HG03565 (cell line): ENCODE results near the gene NADSYN1.

ENCODE experiments used
- ATAC-seq: cut with Tn5 transposase; IDR thresholded peaks from one replicate; pipeline ENCODE4 v1.9.1; 2021; ENCODE audit warnings: mild to moderate bottlenecking, moderate library complexity; ENCODE audit not compliant: unreplicated experiment

Gene NADSYN1

GRCh38 chr11:71489311-71490043, 36.5 kb downstream of the NADSYN1 start:
- no peak for ATAC-seq

DNA sequence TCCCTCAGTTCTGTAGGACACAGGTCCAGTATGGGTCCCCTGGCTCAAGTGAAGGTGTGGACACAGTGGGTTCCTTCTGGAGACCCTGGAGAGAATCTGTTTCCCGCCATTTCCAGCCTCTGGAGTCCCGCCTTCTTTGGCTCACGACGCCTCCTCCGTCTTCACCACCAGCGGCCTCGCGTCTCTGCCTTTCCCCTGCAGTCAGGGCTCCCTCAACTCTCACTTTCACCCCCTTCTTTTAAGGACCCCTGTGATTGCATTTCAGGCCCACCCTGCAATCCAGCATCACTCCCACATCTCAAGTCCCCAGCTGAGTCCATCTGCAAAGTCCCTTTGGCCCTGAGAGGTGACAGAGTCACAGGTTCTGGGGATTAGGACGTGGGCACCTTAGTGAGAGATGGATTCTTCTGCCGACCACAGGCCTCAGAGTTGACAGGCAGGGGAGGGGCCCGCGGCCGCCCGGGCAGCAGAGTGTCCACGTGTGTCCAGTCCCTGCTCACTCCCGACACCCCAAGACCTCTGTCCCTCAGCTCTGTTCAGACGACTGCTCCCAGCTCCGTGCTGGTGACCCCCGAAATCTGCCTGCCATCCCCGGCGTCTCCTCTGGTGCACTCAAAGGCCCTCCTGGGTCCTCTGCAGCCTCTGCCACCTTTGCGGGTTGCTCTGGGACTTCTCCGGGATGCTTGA, 37.2 kb downstream of the NADSYN1 start:
- no peak for ATAC-seq

- no peak for ATAC-seq
Measured at GRCh38 chr11:71490731-71491390, 37.9 kb downstream of the NADSYN1 start.

DNA sequence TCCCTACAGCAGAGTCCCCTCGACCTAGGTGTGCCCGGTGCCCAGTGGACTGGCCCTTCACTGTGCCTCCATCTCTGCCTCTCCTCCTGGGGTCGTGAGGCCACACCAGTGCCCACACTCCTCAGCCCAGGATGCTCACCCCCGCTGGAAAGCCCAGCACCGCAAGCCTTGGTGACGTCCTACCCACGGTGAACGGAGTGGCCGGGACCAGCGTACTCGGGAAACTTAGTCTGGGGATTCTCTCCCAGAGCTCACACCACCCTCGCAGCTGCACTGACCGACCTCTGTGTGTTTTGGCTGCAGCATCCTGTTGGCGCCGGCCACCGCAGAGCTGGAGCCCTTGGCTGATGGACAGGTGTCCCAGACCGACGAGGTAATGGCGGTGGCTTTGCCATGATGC, 38.5 kb downstream of the NADSYN1 start:
- ATAC-seq: no peak

GRCh38 chr11:71491940-71492339, 38.9 kb downstream of the NADSYN1 start:
- ATAC-seq: no peak

GRCh38 chr11:71495286-71496230, 42.6 kb downstream of the NADSYN1 start:
- no peak for ATAC-seq

DNA sequence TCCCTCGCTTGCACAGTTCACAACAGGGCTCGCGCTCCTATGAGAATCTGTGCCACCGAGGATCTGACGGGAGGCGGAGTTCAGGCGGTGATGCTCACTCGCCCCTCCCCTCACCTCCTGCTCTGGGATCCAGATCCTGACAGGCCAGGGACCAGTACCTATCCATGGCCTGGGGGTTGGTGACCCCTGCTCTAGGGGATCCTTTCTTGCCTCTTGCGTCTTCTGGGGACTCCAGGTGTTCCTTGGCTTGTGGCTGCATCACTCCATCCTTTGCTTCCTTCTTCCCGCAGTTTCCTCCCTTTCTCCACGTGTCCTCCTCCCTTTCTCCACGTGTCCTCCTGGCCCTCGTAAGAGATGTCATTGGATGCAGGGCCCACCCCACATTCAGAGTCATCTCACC, 43.4 kb downstream of the NADSYN1 start:
- no peak for ATAC-seq

DNA sequence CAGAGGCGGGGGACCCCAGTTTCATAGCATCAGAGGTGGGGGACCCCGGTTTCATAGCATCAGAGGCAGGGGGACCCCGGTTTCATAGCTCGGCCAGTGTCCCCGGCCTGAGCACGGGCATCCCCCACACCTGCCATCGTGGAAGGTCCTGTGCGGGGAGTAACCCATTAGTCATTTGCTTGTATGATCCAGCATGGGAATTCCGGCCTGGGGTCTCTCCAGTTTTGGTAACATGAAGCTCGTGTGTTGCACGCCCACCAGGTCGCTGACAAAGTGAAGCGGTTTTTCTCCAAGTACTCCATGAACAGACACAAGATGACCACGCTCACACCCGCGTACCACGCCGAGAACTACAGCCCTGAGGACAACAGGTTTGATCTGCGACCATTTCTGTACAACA, 45.1 kb downstream of the NADSYN1 start:
- ATAC-seq: no peak

DNA sequence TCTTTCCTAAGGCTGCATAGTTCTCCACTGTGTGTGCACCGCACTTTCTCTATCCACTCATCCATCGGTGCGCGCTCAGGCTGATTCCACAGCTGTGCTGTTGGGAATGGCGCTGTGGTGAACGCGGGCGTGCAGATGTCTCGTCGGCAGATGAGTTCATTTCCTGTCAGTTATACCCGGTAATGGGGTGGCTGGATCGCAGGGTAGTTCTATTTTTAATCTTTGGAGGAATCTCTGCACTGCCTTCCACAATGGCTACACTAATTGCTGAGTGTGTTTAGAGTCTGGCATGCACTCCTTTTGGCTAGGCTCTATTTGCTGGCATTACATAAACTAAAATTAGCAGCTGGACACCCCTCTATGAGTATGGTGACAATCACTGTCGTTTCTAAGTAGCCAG, 46.1 kb downstream of the NADSYN1 start:
- no peak for ATAC-seq

- ATAC-seq: no peak
Measured at GRCh38 chr11:71499546-71499945, 46.5 kb downstream of the NADSYN1 start.

GRCh38 chr11:71500601-71501021, 47.6 kb downstream of the NADSYN1 start:
- ATAC-seq: no peak

DNA sequence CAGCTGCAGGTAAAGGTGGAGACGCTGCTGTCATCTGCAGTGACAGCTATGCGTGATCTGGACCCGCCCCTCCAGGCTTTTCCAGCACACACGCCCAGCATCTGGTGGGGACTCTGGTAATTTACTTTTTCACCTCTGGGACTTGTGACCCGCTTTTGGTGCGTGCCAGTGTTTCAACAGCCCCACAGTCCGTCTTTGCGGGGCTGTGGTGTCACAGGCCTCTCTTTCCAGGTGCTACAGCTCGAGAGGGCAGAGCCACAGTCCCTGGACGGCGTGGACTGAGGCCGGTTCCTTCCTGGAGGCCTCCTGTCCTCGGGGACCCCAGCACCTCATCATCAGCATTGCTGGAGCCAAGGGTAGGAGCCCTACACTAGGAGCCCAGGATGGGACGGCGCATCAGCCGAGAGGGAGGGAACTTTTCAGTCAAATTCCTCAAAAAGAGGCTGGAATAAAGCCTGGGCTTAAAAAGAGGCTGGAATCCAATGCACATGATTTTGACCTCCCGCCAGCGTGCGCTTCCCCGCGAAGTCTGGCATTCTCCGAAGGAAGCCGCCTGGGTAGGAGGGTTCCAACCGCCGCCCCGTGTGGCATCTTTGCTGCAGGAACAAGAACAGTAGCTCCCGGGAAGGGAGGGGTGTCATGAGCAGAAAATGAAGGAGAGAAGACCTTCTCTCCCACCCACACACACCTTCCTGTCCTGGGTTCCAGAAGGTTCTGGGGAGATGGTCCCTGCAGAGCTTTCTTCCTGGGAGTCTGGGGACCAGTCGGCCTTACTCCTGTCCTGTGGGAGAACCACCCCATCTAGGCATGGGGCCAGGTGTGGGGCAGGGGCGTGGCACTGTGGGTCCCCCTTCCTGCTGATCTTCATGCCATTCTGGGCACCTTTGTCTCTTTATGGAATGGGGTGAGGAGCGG, 48.3 kb downstream of the NADSYN1 start:
- ATAC-seq: no peak

DNA sequence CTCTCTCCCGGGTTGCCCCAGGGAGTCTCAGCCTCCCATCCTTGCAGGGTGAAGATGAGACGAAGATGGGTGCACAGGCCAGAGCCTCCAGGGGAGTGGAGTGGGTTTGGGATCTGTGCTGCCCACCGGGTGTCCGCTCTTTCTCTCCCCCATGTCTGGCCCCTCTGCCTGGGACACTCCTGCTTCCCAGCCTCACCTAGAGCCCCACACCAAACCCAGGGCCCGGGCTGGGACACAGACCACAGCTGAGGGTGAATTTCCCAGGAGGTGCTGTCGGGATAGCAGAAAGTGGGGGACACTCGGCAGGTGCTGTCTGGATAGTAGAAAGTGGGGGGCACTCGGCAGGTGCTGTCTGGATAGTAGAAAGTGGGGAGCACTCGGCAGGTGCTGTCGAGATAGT, 49.0 kb downstream of the NADSYN1 start:
- ATAC-seq: no peak

DNA sequence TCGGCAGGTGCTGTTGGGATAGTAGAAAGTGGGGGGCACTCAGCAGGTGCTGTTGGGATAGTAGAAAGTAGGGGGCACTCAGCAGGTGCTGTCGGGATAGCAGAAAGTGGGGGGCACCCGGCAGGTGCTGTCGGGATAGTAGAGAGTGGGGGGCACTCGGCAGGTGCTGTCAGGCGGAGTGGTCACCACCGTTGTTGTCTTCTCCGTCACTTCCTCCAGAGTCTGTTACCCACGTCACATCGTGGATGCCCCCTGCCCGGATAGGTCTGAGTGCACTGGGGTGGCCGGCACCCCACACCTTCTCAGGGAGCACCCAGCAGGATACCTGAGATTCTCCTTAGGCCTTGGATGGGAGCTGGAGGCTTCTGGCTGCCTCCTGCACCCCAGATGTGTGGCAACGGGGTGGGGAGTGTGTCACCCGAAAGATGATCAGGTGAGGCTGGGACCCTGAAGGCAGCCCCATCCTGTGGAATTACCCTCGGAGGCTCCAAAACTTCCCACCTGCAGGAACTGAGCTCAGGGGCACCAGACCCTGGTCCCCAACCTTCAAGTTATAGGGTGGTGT, 50.0 kb downstream of the NADSYN1 start:
- ATAC-seq: no peak

DNA sequence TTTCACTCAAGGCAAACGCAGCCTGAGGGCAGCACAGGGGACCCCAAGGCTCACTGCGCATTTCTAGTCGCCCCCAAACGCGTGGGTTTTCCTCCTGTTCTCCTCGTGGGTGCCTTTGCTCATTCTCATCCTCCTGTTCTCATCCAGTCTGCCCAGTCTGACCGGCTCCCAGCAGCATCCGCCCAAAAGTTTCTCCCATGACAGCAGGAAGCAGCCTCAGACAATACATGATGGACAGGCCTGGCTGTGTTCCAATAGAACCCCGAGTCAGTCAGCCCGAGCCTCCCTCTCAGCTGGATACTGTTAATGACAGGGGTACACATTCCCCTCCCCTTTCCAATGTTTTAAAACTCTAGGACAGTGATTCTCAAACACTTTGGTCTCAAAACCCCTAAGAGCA, 51.5 kb downstream of the NADSYN1 start:
- ATAC-seq: no peak

GRCh38 chr11:71505001-71505400, 52.0 kb downstream of the NADSYN1 start:
- ATAC-seq: no peak

- ATAC-seq: no peak
Measured at GRCh38 chr11:71505781-71506180, 52.8 kb downstream of the NADSYN1 start.

- no peak for ATAC-seq
Measured at GRCh38 chr11:71507102-71507501, 54.1 kb downstream of the NADSYN1 start.
